ENCODE data around the gene SLC25A29.
"Not testable (repeated sequence)": the region's sequence is repeated elsewhere in the genome, so short reads cannot be mapped to it uniquely, and the experiment has no call there.

Gene SLC25A29

DNA sequence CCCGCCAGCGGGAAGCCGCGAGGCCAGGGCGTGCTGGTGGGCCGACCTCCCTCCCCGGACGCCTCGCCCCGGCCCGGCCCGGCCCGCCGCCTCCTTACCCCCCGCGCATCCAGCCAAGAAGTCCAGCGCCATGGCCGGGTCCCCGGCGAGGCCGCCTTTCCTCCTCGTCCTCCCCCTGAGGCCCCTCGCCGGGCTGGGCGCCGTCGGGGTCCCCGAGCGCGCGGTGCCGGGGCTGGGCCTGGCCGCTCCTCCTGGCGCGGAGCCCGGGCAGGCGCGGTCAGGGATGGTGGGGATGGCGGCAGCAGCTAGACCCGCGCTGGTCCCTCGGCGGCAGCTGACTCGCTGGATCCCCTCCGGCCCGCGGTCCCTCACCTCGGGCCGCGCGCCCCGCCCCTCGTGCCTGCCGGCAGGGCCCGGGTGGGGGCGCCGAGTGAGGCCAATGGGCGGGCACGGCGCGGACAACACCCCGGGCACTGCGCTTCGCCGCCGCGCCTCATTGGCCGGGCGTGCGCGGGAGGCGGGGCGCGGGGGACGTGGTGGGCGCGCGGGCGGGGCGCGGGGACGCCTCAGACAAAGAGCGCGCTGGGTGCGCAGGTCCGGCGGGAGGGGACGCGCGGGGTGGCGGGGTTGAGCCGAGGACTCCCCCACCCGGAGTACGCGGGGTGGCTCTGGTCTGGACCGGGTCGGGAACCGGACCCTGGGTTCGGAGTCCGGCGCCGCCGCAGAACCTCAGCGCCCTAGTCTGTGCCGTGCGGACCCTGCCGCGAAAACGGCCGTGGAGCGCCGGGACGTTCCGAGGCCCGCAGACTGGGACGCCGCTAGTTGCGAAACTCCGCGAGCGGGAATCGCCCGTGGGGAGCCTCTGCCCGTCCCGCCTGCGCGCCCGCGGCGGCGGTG, at the start of gene SLC25A29:
Gene SLC25A29, minus strand, starts transcription at position 344 of the 897 bp plus-strand sequence. Its CDS starts 212 bp downstream, at position 132.
- peak; percentile 60 for DNase-seq (ENCODE audit: low read depth)

- no peak for DNase-seq (ENCODE audit: low read depth)
Observed at GRCh38 chr14:100350986-100351385, 44.7 kb upstream of the SLC25A29 start.

- no peak for DNase-seq (ENCODE audit: low read depth)
Observed at GRCh38 chr14:100350276-100350926, 44.2 kb upstream of the SLC25A29 start.

DNA sequence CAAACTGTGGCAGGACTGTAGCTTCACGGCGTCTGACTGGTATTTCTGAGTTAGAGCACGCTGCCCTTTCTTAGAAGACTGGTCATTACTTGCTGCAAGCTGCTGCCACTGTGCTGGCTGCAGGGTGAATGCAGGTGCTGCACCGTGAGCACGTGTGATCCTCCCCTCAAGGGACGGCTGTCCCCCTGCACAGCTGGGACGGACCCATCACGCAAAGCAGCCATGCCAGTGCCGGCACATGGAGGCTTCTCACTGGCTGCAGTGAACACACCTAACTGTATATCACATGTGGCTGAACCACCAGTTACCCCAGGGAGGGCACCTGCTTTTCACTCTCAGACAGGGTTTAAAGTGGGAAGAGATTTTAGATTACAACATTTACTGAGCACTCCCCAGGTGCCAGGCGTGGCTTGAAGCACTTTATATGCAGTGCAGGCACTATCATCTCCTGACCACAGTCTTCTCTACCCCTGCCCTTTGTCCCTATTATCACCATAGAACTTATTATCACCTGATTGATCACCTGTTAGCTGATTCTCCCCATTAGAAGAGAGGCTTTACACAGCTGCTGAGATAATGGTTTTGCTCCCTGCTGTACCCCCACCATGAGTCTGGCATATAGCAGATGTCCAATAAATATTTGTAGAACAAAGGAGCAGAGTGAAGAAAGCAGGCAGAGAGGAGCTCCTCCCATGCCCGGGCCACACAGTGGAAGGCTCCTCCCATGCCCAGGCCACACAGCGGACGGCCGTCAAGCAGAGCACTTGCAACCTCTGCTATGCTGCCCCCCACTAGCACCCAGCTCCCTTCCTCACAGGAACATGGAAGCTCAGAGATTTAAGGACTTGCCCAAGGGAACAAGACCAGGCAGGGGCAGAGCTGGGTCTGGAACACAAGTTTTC, 42.8 kb upstream of the SLC25A29 start:
- DNase-seq (ENCODE audit: low read depth): no peak

DNA sequence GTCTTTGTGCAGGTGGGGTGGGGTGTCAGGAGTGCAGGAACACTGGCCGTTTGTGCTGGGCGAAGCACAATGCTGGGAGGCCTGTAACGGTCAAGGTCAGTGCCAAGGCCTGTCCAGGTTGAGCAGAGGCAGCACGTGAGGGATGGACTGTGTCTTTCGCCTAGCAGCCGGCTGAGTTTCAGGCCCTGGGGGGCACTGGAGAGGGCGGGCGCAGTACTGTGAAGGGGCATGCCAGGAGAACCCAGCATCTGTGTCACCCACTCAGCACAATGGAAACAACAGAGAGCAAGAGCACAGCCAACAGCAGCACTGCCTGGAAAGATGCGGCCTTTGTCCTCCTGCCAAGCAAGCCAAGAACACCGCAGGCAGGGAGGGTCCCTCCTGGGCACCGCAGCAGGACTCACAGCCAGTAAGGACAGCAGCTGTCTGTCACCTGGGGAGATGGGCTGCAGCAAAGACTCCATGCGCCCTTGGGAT, 42.0 kb upstream of the SLC25A29 start:
- DNase-seq (ENCODE audit: low read depth): no peak

DNA sequence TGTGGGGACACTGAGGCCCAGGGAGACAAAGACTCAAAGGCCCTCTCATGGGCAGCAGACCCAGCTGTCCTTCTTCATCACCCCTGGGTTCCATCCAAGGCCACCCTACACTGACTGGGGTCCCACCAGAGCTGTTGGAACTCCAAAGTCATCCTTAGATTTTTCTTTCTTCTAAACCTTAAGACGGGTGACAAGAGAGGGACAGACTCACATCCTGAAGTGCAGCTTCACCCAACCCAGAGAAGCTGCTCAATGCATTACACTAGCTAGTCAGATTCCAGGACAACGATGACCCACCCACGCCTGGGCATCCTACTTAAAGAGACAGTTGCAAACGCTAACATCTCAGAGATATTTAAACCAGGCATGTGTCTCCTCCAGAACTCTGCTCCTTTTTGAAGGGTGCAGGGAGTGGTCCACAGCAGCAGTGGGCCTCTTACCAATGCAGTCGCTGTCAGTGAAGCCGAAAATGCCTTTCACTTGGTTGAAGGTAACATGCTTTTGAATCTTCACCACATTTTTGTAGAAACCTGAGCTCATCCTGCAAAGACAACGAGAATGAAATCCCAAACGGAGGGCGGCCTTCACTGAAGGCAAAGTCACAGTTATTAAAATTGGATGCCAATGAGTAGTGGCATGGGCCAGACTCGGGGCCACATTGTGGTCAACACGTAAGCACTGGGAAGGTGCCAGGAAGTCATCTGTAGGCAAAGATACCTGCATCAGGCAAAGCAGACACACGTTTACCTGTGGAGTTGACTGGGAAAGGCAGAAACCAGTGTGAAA, 40.3 kb upstream of the SLC25A29 start:
- DNase-seq (ENCODE audit: low read depth): no peak

DNA sequence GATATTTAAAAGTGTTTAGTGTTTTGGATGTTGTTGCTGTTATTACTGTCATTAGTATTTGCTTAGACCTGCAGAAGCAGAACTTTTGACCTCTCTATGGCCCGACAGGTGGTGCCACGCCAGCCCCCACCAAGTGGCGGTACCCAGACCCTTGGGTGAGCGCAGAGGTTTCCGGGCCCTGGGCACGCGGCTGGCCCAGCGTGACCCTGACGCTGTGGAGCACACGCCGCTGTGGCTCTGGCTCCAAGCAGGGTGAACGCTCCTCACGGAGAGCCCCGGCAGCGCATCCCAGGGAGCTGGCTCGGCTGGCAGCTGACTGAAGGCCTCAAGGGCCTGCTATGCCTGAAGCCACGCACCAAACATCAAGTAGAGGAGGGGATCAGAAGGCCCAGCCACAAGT, 39.5 kb upstream of the SLC25A29 start:
- DNase-seq (ENCODE audit: low read depth): no peak

- not testable (repeated sequence) for DNase-seq (ENCODE audit: low read depth)
Observed at GRCh38 chr14:100344657-100345056, 38.4 kb upstream of the SLC25A29 start.

DNA sequence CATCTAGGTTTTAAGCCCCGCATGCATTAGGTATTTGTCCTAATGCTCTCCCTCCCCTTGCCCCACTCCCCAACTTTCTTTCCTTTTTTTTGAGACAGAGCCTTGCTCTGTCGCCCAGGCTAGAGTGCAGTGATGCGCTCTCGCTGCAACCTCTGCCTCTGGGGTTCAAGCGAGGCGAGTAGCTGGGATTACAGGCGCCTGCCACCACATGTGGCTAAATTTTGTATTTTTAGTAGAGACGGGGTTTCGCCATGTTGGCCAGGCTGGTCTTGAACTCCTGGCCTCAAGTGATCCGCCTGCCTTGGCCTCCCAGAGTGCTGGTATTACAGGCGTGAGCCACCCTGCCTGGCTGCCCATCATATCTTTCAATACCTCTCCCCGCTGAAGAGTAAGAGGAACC, 36.6 kb upstream of the SLC25A29 start:
- DNase-seq (ENCODE audit: low read depth): not testable (repeated sequence)

GRCh38 chr14:100342195-100342594, 36.0 kb upstream of the SLC25A29 start:
- no peak for DNase-seq (ENCODE audit: low read depth)

GRCh38 chr14:100341301-100342031, 35.2 kb upstream of the SLC25A29 start:
- no peak for DNase-seq (ENCODE audit: low read depth)

DNA sequence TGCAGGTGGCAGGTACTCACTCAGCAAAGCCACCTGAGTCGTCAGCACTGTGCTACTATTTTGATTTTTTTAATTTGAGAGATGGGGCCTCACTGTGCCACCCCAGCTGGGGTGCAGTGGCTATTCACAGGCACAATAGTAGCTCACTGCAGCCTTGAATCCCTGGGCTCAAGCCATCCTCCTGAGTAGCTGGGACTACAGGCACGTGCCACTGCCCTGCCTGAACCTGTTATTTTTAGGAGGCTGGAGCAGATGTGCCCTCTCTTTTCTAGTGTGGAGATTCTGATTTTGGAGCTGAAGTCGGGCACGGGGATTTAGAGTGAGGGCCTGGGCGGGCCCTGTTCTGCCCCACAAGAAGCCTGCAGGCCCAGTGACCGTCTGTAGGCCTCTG, 34.2 kb upstream of the SLC25A29 start:
- no peak for DNase-seq (ENCODE audit: low read depth)

GRCh38 chr14:100339766-100340422, 33.6 kb upstream of the SLC25A29 start:
- DNase-seq (ENCODE audit: low read depth): no peak

- DNase-seq (ENCODE audit: low read depth): no peak
Observed at GRCh38 chr14:100336618-100337530, 30.6 kb upstream of the SLC25A29 start.

DNA sequence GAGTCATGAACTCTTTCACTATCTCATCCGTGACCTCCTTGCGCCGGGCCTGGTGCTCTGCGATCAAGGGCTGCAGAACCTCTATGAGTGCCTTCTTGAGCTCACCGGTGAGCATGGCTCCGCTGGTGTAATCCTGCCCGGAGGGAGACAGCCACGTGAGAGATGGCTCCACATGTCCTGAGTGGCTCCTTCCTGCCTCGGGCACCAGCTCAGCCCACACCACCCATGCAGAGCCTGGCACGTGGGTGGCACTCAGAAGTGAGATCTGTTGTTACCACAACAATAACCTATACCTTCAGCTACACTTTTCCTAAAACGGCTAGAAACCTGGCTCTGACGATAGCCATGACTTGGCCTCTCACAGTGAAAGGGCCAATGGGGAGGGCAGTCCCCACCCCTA, 28.7 kb upstream of the SLC25A29 start:
- no peak for DNase-seq (ENCODE audit: low read depth)

DNA sequence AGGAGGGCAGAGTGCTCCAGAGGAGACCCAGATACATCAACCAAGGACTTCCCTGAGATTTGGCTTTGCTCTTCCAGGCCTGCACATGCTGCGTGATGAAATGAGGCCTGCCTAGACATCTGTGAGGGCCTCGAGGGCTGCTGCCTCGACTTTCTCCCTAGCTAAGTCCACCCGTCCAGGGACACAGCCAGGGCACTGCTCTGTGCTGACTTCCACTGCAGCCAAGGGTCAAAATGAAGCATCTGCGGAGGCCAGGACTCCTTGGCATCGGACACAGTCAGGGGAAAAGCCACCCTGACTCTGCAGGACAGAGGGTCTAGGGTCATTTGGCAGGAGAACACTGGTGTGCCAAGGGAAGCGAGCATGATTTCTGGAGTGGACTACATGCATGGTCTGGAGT, 27.6 kb upstream of the SLC25A29 start:
- DNase-seq (ENCODE audit: low read depth): no peak

DNA sequence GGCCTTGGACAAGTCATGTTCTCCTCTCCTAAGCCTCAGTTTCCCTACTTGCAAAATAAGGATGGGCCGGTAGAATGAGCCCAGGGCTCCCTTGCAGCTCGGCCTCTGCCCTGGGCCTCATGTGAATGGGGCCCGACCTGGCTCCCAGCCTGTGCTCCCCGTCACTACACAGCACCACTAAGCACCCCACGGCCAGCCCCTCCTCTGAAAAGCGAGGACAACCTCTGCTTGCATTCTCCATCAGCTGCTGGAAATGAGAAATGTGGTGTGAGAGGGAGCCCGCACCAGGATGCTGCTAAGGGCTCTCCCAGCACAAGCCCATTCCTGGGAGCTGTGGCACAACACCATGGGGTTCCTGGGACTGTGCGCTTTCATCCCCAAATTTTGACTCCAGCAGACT, 27.1 kb upstream of the SLC25A29 start:
- DNase-seq (ENCODE audit: low read depth): no peak

GRCh38 chr14:100332797-100333196, 26.6 kb upstream of the SLC25A29 start:
- DNase-seq (ENCODE audit: low read depth): no peak

GRCh38 chr14:100332071-100332639, 25.9 kb upstream of the SLC25A29 start:
- no peak for DNase-seq (ENCODE audit: low read depth)
